Dedifferentiated amniotic fluid mesenchymal stem cell (primary cell): ENCODE results near the gene ALOXE3.
A peak's percentile ranks its signal among the peaks of the same experiment; 100 is the strongest.
"Not testable (repeated sequence)": the region's sequence is repeated elsewhere in the genome, so short reads cannot be mapped to it uniquely, and the experiment has no call there.

Source experiments
- DNase-seq: peaks from one replicate; pipeline ENCODE4 v3.0.0-alpha.2; 2016; ENCODE audit errors: extremely low spot score

Gene ALOXE3

GRCh38 chr17:8096541-8096940 is 21.8 kb downstream of the ALOXE3 start:
- no peak for DNase-seq

GRCh38 chr17:8095361-8095760 is 23.0 kb downstream of the ALOXE3 start:
- DNase-seq = no peak

- no peak for DNase-seq
Observed at GRCh38 chr17:8091033-8091687, 27.2 kb downstream of the ALOXE3 start.

GRCh38 chr17:8089728-8090127 is 28.6 kb downstream of the ALOXE3 start:
- no peak for DNase-seq

GRCh38 chr17:8087952-8088230 is 30.4 kb downstream of the ALOXE3 start:
- DNase-seq = no peak

- DNase-seq = no peak
Observed at GRCh38 chr17:8087075-8087951, 31.0 kb downstream of the ALOXE3 start, which contains the start of gene ALOX12B. Gene ALOX12B, minus strand, starts transcription at chr17:8087716. Its CDS starts 274 bp downstream, at chr17:8087442.

GRCh38 chr17:8084250-8084649 is 34.1 kb downstream of the ALOXE3 start:
- DNase-seq = no peak

- DNase-seq = no peak
Observed at GRCh38 chr17:8082292-8082691, 36.0 kb downstream of the ALOXE3 start.

GRCh38 chr17:8081876-8082275 is 36.4 kb downstream of the ALOXE3 start:
- no peak for DNase-seq

- DNase-seq = no peak
Observed at GRCh38 chr17:8080799-8081219, 37.5 kb downstream of the ALOXE3 start.

- no peak for DNase-seq
Observed at GRCh38 chr17:8080208-8080798, 38.0 kb downstream of the ALOXE3 start.

GRCh38 chr17:8079291-8080207 is 38.8 kb downstream of the ALOXE3 start:
- peak; percentile 25 for DNase-seq

GRCh38 chr17:8077939-8078338 is 40.4 kb downstream of the ALOXE3 start:
- not testable (repeated sequence) for DNase-seq

GRCh38 chr17:8076502-8077266 is 41.6 kb downstream of the ALOXE3 start:
- DNase-seq = no peak

- no peak for DNase-seq
Observed at GRCh38 chr17:8075574-8076342, 42.6 kb downstream of the ALOXE3 start.

- DNase-seq = no peak
Observed at GRCh38 chr17:8075081-8075480, 43.2 kb downstream of the ALOXE3 start.

- no peak for DNase-seq
Observed at GRCh38 chr17:8074554-8074953, 43.8 kb downstream of the ALOXE3 start.

- DNase-seq = no peak
Observed at GRCh38 chr17:8073627-8074484, 44.5 kb downstream of the ALOXE3 start.

- DNase-seq = no peak
Observed at GRCh38 chr17:8072729-8073461, 45.4 kb downstream of the ALOXE3 start.
